Common myeloid progenitor, CD34-positive (primary cell): ENCODE measurements around the gene CCDC80.
A peak's percentile ranks its signal among the peaks of the same experiment; 100 is the strongest.

Source experiments
- CTCF ChIA-PET: fragments of 350-600 bp; sonication (Branson Sonifier 250); formaldehyde crosslinking; loops from one replicate; lab custom pipeline; 2021; ENCODE audit warnings: antibody characterized with exemption; lab: Charles Lee
- POLR2A ChIA-PET: fragments of 350-600 bp; sonication (Branson Sonifier 250); formaldehyde crosslinking; loops from one replicate; lab custom pipeline; 2021; ENCODE audit warnings: antibody characterized with exemption; lab: Charles Lee
- DNase-seq, 3 donors: peaks; one replicate each; pipeline versions ENCODE4 v3.0.0 to v3.0.0-alpha.2; 2013
- H3K27ac ChIP-seq, 2 experiments: 1 replicate in 1 of 2; 2 replicates in 1 of 2; pipeline ENCODE4 v1.7.0; 2013; ENCODE audit warnings: inconsistent platforms in 2 of 2, low read length in 2 of 2, mild to moderate bottlenecking in 2 of 2, low read depth in 1 of 2, moderate library complexity in 1 of 2; ENCODE audit not compliant: severe bottlenecking in 2 of 2, insufficient read depth in 1 of 2, poor library complexity in 1 of 2
- H3K27me3 ChIP-seq, 5 experiments: replicated peaks in 2 of 5; 1 replicate in 3 of 5; 2 replicates in 2 of 5; pipeline versions ENCODE4 v1.6.1 to v1.7.0; 2013; ENCODE audit warnings: low read length in 4 of 5, mild to moderate bottlenecking in 2 of 5, moderate library complexity in 2 of 5, inconsistent platforms in 1 of 5; ENCODE audit not compliant: insufficient read depth in 5 of 5, control insufficient read depth in 4 of 5
- H3K36me3 ChIP-seq, 4 experiments: 1 replicate in 2 of 4; 2 replicates in 2 of 4; pipeline versions ENCODE4 v1.6.1 to v1.7.0; 2013; ENCODE audit warnings: low read length in 3 of 4, control low read depth in 1 of 4, mild to moderate bottlenecking in 1 of 4; ENCODE audit not compliant: control insufficient read depth in 4 of 4, insufficient read depth in 4 of 4
- H3K4me1 ChIP-seq, 4 experiments: 1 replicate in 3 of 4; 2 replicates in 1 of 4; pipeline versions ENCODE4 v1.6.1 to v1.7.1; 2013; ENCODE audit warnings: low read length in 3 of 4, mild to moderate bottlenecking in 3 of 4, control low read depth in 1 of 4, inconsistent platforms in 1 of 4, moderate library complexity in 1 of 4; ENCODE audit not compliant: control insufficient read depth in 4 of 4, insufficient read depth in 4 of 4; ENCODE audit errors: control extremely low read depth in 1 of 4
- H3K4me3 ChIP-seq, 7 experiments: 1 replicate in 4 of 7; 2 replicates in 3 of 7; pipeline versions ENCODE4 v1.5.1 to v1.7.0; 2013; ENCODE audit warnings: mild to moderate bottlenecking in 7 of 7, low read length in 6 of 7, moderate library complexity in 6 of 7, inconsistent platforms in 2 of 7, low read depth in 2 of 7, control low read depth in 1 of 7; ENCODE audit not compliant: insufficient read depth in 4 of 7, control insufficient read depth in 1 of 7; ENCODE audit errors: extremely low read depth in 1 of 7
- H3K9me3 ChIP-seq, 5 experiments: 1 replicate in 4 of 5; 2 replicates in 1 of 5; pipeline versions ENCODE4 v1.6.1 to v1.7.1; 2013; ENCODE audit warnings: low read length in 4 of 5, mild to moderate bottlenecking in 2 of 5, inconsistent platforms in 1 of 5, low read depth in 1 of 5, moderate library complexity in 1 of 5; ENCODE audit not compliant: control insufficient read depth in 4 of 5, insufficient read depth in 2 of 5; ENCODE audit errors: control extremely low read depth in 1 of 5
- WGBS: methylation state at CpG from one replicate; pipeline ENCODE4 v1.1.5; 2013; ENCODE audit not compliant: insufficient coverage; 5-methylcytosine and 5-hydroxymethylcytosine counted together

CCDC80 gene

DNA sequence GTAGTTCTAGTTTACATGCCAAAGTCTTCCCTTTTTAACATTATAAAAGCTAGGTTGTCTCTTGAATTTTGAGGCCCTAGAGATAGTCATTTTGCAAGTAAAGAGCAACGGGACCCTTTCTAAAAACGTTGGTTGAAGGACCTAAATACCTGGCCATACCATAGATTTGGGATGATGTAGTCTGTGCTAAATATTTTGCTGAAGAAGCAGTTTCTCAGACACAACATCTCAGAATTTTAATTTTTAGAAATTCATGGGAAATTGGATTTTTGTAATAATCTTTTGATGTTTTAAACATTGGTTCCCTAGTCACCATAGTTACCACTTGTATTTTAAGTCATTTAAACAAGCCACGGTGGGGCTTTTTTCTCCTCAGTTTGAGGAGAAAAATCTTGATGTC, 57.8 kb downstream of the CCDC80 start:
- H3K36me3 ChIP-seq: peaks cover 4 to 46% (median 14%) of the 10 kb centered on the region in 4 experiments
- ChIA-PET POLR2A (no interaction called here), CTCF (interaction anchor here (0.8 to 4.9 kb wide), 18 partner anchors 10 to 705 kb away, joined by 3 to 22 read pairs (median 4); no protein-coding TSS in a partner anchor)
- H3K4me3 ChIP-seq: no peak overlapping the region
- peaks cover 0 to 13% (median 5%) of the 10 kb centered on the region in 4 experiments for H3K4me1 ChIP-seq
- no peak overlapping the region for H3K27ac ChIP-seq
- DNase-seq: no peak
- no CpG with 5 or more reads among the region's 3 CpGs for WGBS
- no peaks in the 10 kb centered on the region for H3K9me3 ChIP-seq
- H3K27me3 ChIP-seq: no peaks in the 10 kb centered on the region

DNA sequence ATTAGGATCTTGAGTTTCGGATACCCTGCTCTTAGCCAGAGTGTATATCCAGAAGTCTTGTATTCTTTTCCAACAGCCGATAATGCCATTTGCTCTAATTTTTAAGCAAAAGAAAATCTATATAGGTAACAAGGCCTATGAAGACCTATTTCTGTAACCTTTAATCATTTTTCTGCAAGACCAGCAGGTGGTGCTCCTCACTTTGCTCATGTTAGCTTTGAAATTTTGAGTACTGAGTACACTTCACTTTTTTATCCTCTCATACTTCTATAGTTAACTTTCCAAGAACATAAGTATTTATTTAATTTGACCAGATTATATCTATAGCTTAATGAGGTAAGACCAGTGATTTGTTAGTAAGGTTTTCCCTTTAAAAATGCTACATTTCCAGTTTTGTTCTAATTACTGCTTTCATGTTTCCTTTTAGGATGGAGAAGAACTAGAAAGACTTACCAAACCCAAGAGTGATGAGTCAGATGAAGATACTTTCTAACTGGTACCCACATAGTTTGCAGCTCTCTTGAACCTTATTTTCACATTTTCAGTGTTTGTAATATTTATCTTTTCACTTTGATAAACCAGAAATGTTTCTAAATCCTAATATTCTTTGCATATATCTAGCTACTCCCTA, 58.6 kb downstream of the CCDC80 start:
- peaks cover 0 to 13% (median 5%) of the 10 kb centered on the region in 4 experiments for H3K4me1 ChIP-seq
- no peak overlapping the region for H3K4me3 ChIP-seq
- H3K27ac ChIP-seq: no peak overlapping the region
- peak; percentile 59 to 82 (median 77) for DNase-seq
- CTCF ChIA-PET: interaction anchor here (0.6 to 4.9 kb wide), 30 partner anchors 9 to 706 kb away, joined by 3 to 22 read pairs (median 4); no protein-coding TSS in a partner anchor
- H3K9me3 ChIP-seq: no peaks in the 10 kb centered on the region
- no peaks in the 10 kb centered on the region for H3K27me3 ChIP-seq
- POLR2A ChIA-PET: no interaction called here
- WGBS: 100% methylated on average over 1 of the region's 2 CpGs
- H3K36me3 ChIP-seq: peaks cover 4 to 40% (median 14%) of the 10 kb centered on the region in 4 experiments

DNA sequence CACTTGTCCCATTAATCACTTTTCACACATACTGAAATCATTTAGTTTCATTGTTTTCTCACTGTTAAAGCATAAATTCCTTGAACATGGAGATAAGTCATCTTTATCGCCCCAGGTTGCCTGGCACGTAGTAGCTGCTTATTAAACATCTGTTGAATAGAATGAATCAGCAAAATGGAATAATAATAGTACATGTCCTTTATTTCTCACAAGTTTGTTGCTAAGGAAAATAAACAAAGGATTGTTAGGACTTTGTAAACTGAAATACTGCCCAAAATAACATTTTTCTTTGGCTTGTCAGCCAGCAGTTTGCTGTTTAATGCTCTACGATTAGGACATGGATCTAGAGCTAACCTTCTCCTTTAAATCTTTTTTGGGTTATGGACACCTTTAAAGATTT, 61.2 kb downstream of the CCDC80 start:
- H3K4me1 ChIP-seq: peaks cover 0 to 10% (median 3%) of the 10 kb centered on the region in 4 experiments
- CTCF ChIA-PET: interaction anchor here (0.6 to 4.9 kb wide), 7 partner anchors 11 to 401 kb away, joined by 3 to 22 read pairs (median 5); partner anchors contain the start of genes ATG3 and SLC35A5
- peak in 2 of 3 donors; percentile 35 for DNase-seq
- 89% methylated on average over 1 of the region's 3 CpGs for WGBS
- no peaks in the 10 kb centered on the region for H3K9me3 ChIP-seq
- H3K36me3 ChIP-seq: peaks cover 0 to 33% (median 15%) of the 10 kb centered on the region in 4 experiments
- H3K27ac ChIP-seq: peak overlapping the region in 1 of 2 experiments; percentile 27
- H3K27me3 ChIP-seq: no peaks in the 10 kb centered on the region
- H3K4me3 ChIP-seq: no peak overlapping the region
- POLR2A ChIA-PET: interaction anchor here (1.0 kb wide), 1 partner anchor 20 kb away, joined by 3 read pairs; no protein-coding TSS in a partner anchor

DNA sequence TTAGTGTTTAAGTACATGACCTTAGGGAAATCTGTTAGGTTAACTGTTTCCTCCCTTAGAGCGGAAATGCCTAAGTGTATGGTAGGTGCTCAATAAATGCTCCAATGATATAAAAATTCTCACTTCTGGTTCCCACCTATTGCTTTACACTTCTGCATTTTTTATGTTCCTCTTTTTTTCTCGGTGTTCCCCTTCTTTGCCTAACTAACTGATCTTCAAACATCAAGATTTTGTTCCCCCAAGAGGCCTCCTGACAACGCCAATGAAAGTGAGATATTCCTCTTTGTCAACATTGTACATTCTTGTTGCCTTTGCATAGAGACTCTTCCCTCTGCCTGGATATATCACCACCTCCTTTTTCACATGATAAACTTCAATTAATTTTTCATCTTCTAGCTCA, 61.7 kb downstream of the CCDC80 start:
- ChIA-PET POLR2A (interaction anchor here (0.7 to 1.0 kb wide), 2 partner anchors 20 to 617 kb away, joined by 3 read pairs; no protein-coding TSS in a partner anchor), CTCF (interaction anchor here (0.6 to 4.9 kb wide), 6 partner anchors 11 to 401 kb away, joined by 3 to 22 read pairs (median 8); partner anchors contain the start of genes ATG3 and SLC35A5)
- Histone ChIP-seq H3K4me3 (no peak overlapping the region), H3K36me3 (peaks cover 0 to 29% (median 15%) of the 10 kb centered on the region in 4 experiments), H3K9me3 (no peaks in the 10 kb centered on the region), H3K27me3 (no peaks in the 10 kb centered on the region), H3K27ac (peak overlapping the region in 1 of 2 experiments; percentile 27), H3K4me1 (peaks cover 0 to 10% (median 3%) of the 10 kb centered on the region in 4 experiments)
- 7% methylated on average over 2 of the region's 3 CpGs for WGBS
- DNase-seq: peak; percentile 28 to 85 (median 84)

DNA sequence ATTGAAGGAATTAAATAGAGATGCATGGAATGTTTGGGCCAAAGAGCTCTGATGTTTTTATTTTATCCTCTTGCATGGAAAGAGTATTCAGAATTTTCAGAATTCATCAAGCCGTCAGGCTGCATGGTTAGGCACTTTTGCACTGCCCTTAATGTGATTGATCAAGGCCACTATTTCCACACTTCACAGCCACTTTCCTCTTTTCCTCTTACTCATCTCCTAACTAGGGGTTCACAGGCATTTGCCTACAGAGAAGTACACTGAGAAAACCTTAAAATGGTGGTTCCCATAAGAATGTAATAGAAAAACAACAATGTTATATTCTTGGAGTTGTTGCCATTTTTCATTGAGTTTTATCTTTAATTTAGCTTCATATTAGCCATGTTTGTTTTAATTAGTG, 68.2 kb downstream of the CCDC80 start:
- Histone ChIP-seq H3K27me3 (no peaks in the 10 kb centered on the region), H3K4me3 (no peak overlapping the region), H3K9me3 (no peaks in the 10 kb centered on the region), H3K27ac (no peak overlapping the region), H3K4me1 (peaks cover 0 to 19% (median 15%) of the 10 kb centered on the region in 4 experiments), H3K36me3 (peaks cover 8 to 16% (median 15%) of the 10 kb centered on the region in 4 experiments)
- CTCF ChIA-PET: interaction anchor here (2.1 kb wide), 1 partner anchor 9 kb away, joined by 8 read pairs; no protein-coding TSS in a partner anchor
- POLR2A ChIA-PET: no interaction called here
- WGBS: 100% methylated on average over 1 of the region's 1 CpG
- DNase-seq: no peak

DNA sequence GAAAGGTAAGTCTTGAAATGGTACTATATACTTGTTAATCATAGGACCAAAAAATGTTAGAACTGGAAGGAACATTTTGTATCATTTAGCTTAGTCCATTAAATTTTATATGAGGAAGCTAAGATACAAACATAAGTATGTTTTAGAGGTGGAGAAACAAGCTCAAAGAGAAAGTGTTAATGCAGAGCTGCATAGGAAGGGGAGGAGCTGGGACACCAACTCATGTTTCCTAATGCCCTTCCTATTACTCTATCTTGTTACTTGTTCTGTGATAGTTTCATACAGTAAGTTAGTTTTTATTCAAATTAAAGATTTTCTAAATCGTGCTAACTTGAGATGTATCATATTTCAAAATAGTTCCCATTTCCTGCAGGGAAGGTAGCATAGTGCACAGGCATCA, 71.7 kb downstream of the CCDC80 start:
- Histone ChIP-seq H3K36me3 (peaks cover 8 to 23% (median 17%) of the 10 kb centered on the region in 4 experiments), H3K4me3 (peak overlapping the region in 3 of 7 experiments; percentile 2 to 54 (median 31)), H3K27me3 (no peaks in the 10 kb centered on the region), H3K9me3 (no peaks in the 10 kb centered on the region), H3K4me1 (peaks cover 0 to 19% (median 15%) of the 10 kb centered on the region in 4 experiments), H3K27ac (peak overlapping the region in 1 of 2 experiments; percentile 62)
- POLR2A ChIA-PET: no interaction called here
- peak in 2 of 3 donors; percentile 39 to 43 for DNase-seq
- CTCF ChIA-PET: interaction anchor here (1.0 to 3.2 kb wide), 4 partner anchors 9 to 15 kb away, joined by 4 to 10 read pairs (median 5); no protein-coding TSS in a partner anchor
- WGBS: no CpG with 5 or more reads among the region's 1 CpG
